Lung (tissue), 12 donors: ENCODE measurements around the gene ARL6IP4. TPM values are rescaled to one million over a fixed set of nuclear protein-coding genes. Genes with fewer than 3 reads are reported as not detected.

ENCODE experiments used
- ATAC-seq: fragments of 200-7000 bp; cut with Tn5 transposase; one replicate; pipeline ENCODE4 v1.9.1; 2020; ENCODE audit warnings: moderate number of reproducible peaks; ENCODE audit not compliant: insufficient read depth, low FRiP score
- DNase-seq, 3 donors: peaks; one replicate each; pipeline ENCODE4 v3.0.0-alpha.2; 2013 to 2017
- H3K27ac ChIP-seq, 2 donors: one replicate each; pipeline ENCODE4 v1.5.1; 2013; ENCODE audit warnings: mild to moderate bottlenecking in 2 of 2, moderate library complexity in 2 of 2, control low read depth in 1 of 2, inconsistent platforms in 1 of 2, low read depth in 1 of 2, low read length in 1 of 2
- H3K27me3 ChIP-seq, 3 donors: one replicate each; pipeline ENCODE4 v1.5.1; 2013; ENCODE audit warnings: low read length in 2 of 3; ENCODE audit not compliant: control insufficient read depth in 3 of 3, insufficient read depth in 3 of 3
- H3K36me3 ChIP-seq, 4 donors: one replicate each; pipeline ENCODE4 v1.5.1; 2013; ENCODE audit warnings: low read length in 4 of 4, mild to moderate bottlenecking in 1 of 4, moderate library complexity in 1 of 4; ENCODE audit not compliant: control insufficient read depth in 4 of 4, insufficient read depth in 4 of 4
- H3K4me1 ChIP-seq, 5 donors: one replicate each; pipeline ENCODE4 v1.5.1; 2013; ENCODE audit warnings: low read length in 5 of 5, mild to moderate bottlenecking in 2 of 5, moderate library complexity in 1 of 5; ENCODE audit not compliant: control insufficient read depth in 5 of 5, insufficient read depth in 5 of 5
- H3K4me3 ChIP-seq: one replicate; pipeline ENCODE4 v1.5.1; 2013; ENCODE audit warnings: mild to moderate bottlenecking, control low read depth, moderate library complexity
- H3K9ac ChIP-seq, 2 donors: one replicate each; pipeline ENCODE4 v1.5.1; 2013; ENCODE audit warnings: low read length in 2 of 2, control low read depth in 1 of 2; ENCODE audit not compliant: insufficient read depth in 1 of 2
- H3K9me3 ChIP-seq, 4 donors: one replicate each; pipeline ENCODE4 v1.5.1; 2013; ENCODE audit warnings: low read length in 3 of 4, mild to moderate bottlenecking in 1 of 4, moderate library complexity in 1 of 4; ENCODE audit not compliant: control insufficient read depth in 4 of 4, insufficient read depth in 3 of 4
- CTCF ChIP-seq: IDR thresholded peaks from 2 replicates; pipeline ENCODE4 v1.5.1; 2012; ENCODE audit warnings: mild to moderate bottlenecking; ENCODE audit errors: control extremely low read depth, extremely low read depth
- WGBS, 2 donors: extraction: QIAGEN DNeasy Blood & Tissue Kit; methylation state at CpG; one replicate each; pipeline ENCODE4 v1.1.7; 2013; 5-methylcytosine and 5-hydroxymethylcytosine counted together
- polyA plus RNA-seq, 2 donors: library from polyadenylated mRNA; stranded (reverse); fragments of 200-250 nt; gene quantifications; one replicate each; pipeline ENCODE4 v1.2.1, GENCODE V29; 2013
- total RNA-seq, 2 donors: library from RNA; depleted of rRNA in 1 of 2; stranded (reverse); fragments of >200 nt in 1 of 2; gene quantifications; one replicate each; pipeline ENCODE4 v1.2.1, GENCODE V29; 2014 to 2021
- donor health status: control.
- donor health status: control.
- donor health status: Bipolar disorder and iron deficiency.
- donor health status: healthy.
- donor health status: DM: yes; HTN: yes; CAD: no.

The ARL6IP4 gene
- total and polyA plus RNA-seq, 4 donors, result 83.6 to 354 (median 192) TPM

GRCh38 chr12:122951979-122952892 lies 28.2 kb upstream of the ARL6IP4 start:
- H3K4me3 ChIP-seq, result no peak overlapping the region
- no peak overlapping the region for H3K27ac ChIP-seq
- TF ChIP-seq CTCF, result peak; percentile 97
- peak; percentile 73 to 80 (median 74) for DNase-seq
- H3K27me3 ChIP-seq, result no peaks in the 10 kb centered on the region
- no peaks in the 10 kb centered on the region for H3K36me3 ChIP-seq
- peaks cover 0 to 6% (median 0%) of the 10 kb centered on the region in 5 donors for H3K4me1 ChIP-seq
- no peaks in the 10 kb centered on the region for H3K9me3 ChIP-seq
- 71% methylated on average over 12 of the region's 12 CpGs for WGBS, 2 donors
- peak; percentile 92 for ATAC-seq
- H3K9ac ChIP-seq, result no peak overlapping the region

- Histone ChIP-seq H3K4me3 (no peak overlapping the region), H3K27me3 (no peaks in the 10 kb centered on the region), H3K36me3 (peaks cover 0 to 7% (median 0%) of the 10 kb centered on the region in 4 donors), H3K27ac (no peak overlapping the region), H3K9me3 (no peaks in the 10 kb centered on the region), H3K4me1 (no peaks in the 10 kb centered on the region), H3K9ac (no peak overlapping the region)
- DNase-seq, result no peak
- 74 to 76% methylated on average over 8 of the region's 8 CpGs for WGBS, 2 donors
- no peak for TF ChIP-seq CTCF
- ATAC-seq, result no peak
Measured at GRCh38 chr12:122955156-122955555, 25.3 kb upstream of the ARL6IP4 start.

DNA sequence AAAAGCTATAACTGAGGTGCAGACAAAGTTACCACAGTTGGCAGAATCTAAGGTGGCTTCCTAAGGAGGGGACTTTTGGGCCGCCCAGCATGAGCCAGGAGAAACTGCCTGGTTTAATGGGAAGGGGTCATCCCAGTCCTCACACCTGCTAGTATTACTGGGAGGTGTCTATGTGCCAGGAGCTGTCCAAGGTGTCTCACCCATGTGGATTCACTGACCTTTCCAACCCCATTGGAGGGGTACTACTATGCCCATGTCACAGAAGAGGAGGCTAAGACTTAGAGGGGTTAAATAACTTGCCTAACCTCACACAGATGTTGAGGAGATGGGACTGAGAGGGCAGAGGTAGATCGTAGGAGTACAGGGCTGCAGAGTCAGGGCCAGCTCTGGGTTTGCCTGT lies 24.4 kb upstream of the ARL6IP4 start:
- H3K9me3 ChIP-seq, result no peaks in the 10 kb centered on the region
- H3K27me3 ChIP-seq, result no peaks in the 10 kb centered on the region
- H3K4me1 ChIP-seq, result no peaks in the 10 kb centered on the region
- ATAC-seq (no peak), DNase-seq (no peak)
- H3K4me3 ChIP-seq, result no peak overlapping the region
- 89 to 90% methylated on average over 2 of the region's 2 CpGs for WGBS, 2 donors
- peaks cover 0 to 7% (median 0%) of the 10 kb centered on the region in 4 donors for H3K36me3 ChIP-seq
- H3K9ac ChIP-seq, result no peak overlapping the region
- TF ChIP-seq CTCF, result no peak
- H3K27ac ChIP-seq, result no peak overlapping the region
